ENCODE measurements around the gene SPEG. TPM values are rescaled to one million over a fixed set of nuclear protein-coding genes. Genes with fewer than 3 reads are reported as not detected.
A peak's percentile ranks its signal among the peaks of the same experiment; 100 is the strongest.
"Not testable (repeated sequence)": the region's sequence is repeated elsewhere in the genome, so short reads cannot be mapped to it uniquely, and the experiment has no call there.

The SPEG gene
- total RNA-seq, 1 donor from 2014 or later: 145 TPM

GRCh38 chr2:219406861-219407230, 27.8 kb upstream of the SPEG start:
- H3K27ac ChIP-seq (replicated peaks): peak overlapping the region; percentile 96
- peaks cover 23% of the 10 kb centered on the region for H3K27me3 ChIP-seq (ENCODE audit: low read depth)
- no peak overlapping the region for H3K4me3 ChIP-seq
- peaks cover 65% of the 10 kb centered on the region for H3K4me1 ChIP-seq
- no peak for TF ChIP-seq CTCF (IDR thresholded peaks at IDR 0.05; ENCODE audit: borderline replicate concordance)
- DNase-seq: peak; percentile 72
- intact Hi-C loops (cut with micrococcal nuclease): no loop called here
- peaks cover 4% of the 10 kb centered on the region for H3K9me3 ChIP-seq (replicated peaks)
- no peaks in the 10 kb centered on the region for H3K36me3 ChIP-seq

GRCh38 chr2:219407343-219407742, 27.3 kb upstream of the SPEG start:
- DNase-seq; intact Hi-C loops (cut with micrococcal nuclease); H3K36me3 ChIP-seq; H3K9me3 ChIP-seq (replicated peaks); H3K4me3 ChIP-seq: not testable (repeated sequence)
- peaks cover 28% of the 10 kb centered on the region for H3K27me3 ChIP-seq (ENCODE audit: low read depth)
- H3K27ac ChIP-seq (replicated peaks): peak overlapping the region; percentile 96
- H3K4me1 ChIP-seq: peaks cover 65% of the 10 kb centered on the region

GRCh38 chr2:219408204-219408603, 26.4 kb upstream of the SPEG start:
- no peaks in the 10 kb centered on the region for H3K36me3 ChIP-seq
- no peak for TF ChIP-seq CTCF (IDR thresholded peaks at IDR 0.05; ENCODE audit: borderline replicate concordance)
- DNase-seq: no peak
- H3K9me3 ChIP-seq (replicated peaks): peaks cover 16% of the 10 kb centered on the region
- peak overlapping the region; percentile 96 for H3K27ac ChIP-seq (replicated peaks)
- peaks cover 58% of the 10 kb centered on the region for H3K4me1 ChIP-seq
- peaks cover 34% of the 10 kb centered on the region for H3K27me3 ChIP-seq (ENCODE audit: low read depth)
- intact Hi-C loops (cut with micrococcal nuclease): no loop called here
- H3K4me3 ChIP-seq: no peak overlapping the region

GRCh38 chr2:219408631-219409030, 26.0 kb upstream of the SPEG start:
- Histone ChIP-seq H3K27me3 (ENCODE audit: low read depth) (peaks cover 38% of the 10 kb centered on the region), H3K4me1 (peaks cover 54% of the 10 kb centered on the region), H3K36me3 (no peaks in the 10 kb centered on the region), H3K9me3 (replicated peaks) (peaks cover 16% of the 10 kb centered on the region), H3K4me3 (no peak overlapping the region), H3K27ac (replicated peaks) (peak overlapping the region; percentile 96)
- DNase-seq: no peak
- no peak for TF ChIP-seq CTCF (IDR thresholded peaks at IDR 0.05; ENCODE audit: borderline replicate concordance)
- intact Hi-C loops (cut with micrococcal nuclease): no loop called here

- Histone ChIP-seq H3K36me3 (no peaks in the 10 kb centered on the region), H3K4me1 (peaks cover 46% of the 10 kb centered on the region), H3K9me3 (replicated peaks) (peaks cover 16% of the 10 kb centered on the region), H3K4me3 (no peak overlapping the region), H3K27ac (replicated peaks) (peak overlapping the region; percentile 96), H3K27me3 (ENCODE audit: low read depth) (peaks cover 34% of the 10 kb centered on the region)
- no peak for DNase-seq
- intact Hi-C loops (cut with micrococcal nuclease): no loop called here
- no peak for TF ChIP-seq CTCF (IDR thresholded peaks at IDR 0.05; ENCODE audit: borderline replicate concordance)
Measured at GRCh38 chr2:219409619-219410018, 25.0 kb upstream of the SPEG start.

GRCh38 chr2:219410390-219410789, 24.3 kb upstream of the SPEG start:
- TF ChIP-seq CTCF (IDR thresholded peaks at IDR 0.05; ENCODE audit: borderline replicate concordance): no peak
- H3K27ac ChIP-seq (replicated peaks): peak overlapping the region; percentile 96

More at GRCh38 chr2:219410390-219410789, 24.3 kb upstream of the SPEG start:
- Histone ChIP-seq H3K9me3 (replicated peaks) (peaks cover 16% of the 10 kb centered on the region), H3K4me1 (peaks cover 48% of the 10 kb centered on the region), H3K27me3 (ENCODE audit: low read depth) (peaks cover 27% of the 10 kb centered on the region), H3K36me3 (no peaks in the 10 kb centered on the region), H3K4me3 (no peak overlapping the region)
- intact Hi-C loops (cut with micrococcal nuclease): no loop called here
- no peak for DNase-seq
